Measurements from ENCODE around the gene MEF2B.
A peak's percentile ranks its signal among the peaks of the same experiment; 100 is the strongest.
"Not testable (repeated sequence)": the region's sequence is repeated elsewhere in the genome, so short reads cannot be mapped to it uniquely, and the experiment has no call there.

Gene MEF2B

DNA sequence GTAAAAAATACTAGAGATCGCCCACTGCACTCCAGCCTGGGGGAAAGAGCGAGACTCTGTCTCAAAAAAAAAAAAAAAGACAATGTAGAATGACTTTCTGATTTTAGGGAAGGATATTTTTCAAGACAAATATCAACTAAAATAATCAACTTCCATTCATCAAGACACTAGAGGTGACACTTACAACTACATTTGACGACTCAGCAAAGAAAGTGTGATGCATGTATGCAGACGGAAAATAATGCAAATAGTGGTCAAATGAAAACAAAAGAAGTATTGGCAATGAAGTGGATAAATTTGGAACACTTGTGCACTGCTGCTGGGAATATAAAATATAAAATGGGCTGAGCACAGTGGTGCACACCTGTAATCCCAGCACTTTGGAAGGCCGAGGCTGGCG lies 44.0 kb downstream of the MEF2B start:
- DNase-seq (ENCODE audit: low spot score) = no peak

DNA sequence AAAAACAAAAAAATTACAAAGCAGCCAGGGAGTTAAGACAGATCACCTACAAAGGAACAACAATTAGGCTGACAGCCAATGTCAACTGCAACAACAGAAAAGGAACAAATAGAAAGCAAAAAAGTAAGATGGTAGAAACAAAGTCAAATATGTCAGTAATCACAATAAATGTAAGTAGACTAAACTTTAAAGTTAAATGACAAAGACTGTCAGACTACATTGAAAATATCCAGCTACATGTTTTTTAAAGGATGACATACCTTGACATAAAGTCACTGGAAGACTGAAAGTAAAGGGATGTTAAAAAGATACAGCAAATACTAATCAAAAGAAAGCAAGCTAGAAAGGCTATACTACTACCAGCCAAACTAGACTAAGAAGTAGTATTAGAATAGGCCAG lies 46.7 kb downstream of the MEF2B start:
- no peak for DNase-seq (ENCODE audit: low spot score)

DNA sequence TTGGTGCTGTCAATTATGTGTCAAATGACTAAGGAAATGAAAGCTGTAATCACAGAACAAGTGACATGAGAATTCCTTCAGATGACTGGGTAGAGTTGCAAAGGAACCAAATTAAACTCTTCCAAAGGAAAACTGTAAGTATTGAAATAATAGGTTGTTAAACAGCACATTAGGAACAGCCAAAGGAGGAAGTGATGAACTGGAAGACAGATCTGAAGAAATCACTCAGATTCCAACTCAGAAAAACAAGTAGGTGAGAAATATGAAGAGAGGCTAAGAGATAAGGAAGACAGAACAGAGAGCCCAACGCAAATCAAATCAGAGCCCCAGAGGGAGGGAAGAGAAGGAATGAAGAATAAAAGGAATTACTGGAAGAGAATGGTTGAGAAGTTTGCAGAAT lies 47.2 kb downstream of the MEF2B start:
- DNase-seq (ENCODE audit: low spot score) = no peak

DNA sequence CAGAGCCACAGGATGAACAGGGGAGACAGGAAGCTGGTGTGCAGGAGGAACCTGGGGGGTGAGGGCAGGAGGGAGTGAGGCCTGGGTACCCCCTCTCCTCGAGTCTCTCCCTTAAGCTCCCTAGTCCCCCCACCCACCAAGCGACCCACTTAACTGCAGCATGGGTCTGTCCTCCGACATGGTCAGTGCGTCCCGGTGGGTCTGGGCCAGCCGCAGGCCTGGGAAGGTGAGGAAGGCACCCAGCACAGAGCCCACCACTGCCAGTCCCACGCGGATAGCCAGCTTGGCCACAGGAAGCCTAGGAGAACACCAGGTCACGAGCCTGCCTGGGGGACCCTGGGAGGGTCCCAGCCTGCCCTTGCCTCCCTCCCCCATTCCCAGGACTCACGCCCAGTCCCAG lies 48.7 kb downstream of the MEF2B start:
- DNase-seq (ENCODE audit: low spot score) = no peak

DNA sequence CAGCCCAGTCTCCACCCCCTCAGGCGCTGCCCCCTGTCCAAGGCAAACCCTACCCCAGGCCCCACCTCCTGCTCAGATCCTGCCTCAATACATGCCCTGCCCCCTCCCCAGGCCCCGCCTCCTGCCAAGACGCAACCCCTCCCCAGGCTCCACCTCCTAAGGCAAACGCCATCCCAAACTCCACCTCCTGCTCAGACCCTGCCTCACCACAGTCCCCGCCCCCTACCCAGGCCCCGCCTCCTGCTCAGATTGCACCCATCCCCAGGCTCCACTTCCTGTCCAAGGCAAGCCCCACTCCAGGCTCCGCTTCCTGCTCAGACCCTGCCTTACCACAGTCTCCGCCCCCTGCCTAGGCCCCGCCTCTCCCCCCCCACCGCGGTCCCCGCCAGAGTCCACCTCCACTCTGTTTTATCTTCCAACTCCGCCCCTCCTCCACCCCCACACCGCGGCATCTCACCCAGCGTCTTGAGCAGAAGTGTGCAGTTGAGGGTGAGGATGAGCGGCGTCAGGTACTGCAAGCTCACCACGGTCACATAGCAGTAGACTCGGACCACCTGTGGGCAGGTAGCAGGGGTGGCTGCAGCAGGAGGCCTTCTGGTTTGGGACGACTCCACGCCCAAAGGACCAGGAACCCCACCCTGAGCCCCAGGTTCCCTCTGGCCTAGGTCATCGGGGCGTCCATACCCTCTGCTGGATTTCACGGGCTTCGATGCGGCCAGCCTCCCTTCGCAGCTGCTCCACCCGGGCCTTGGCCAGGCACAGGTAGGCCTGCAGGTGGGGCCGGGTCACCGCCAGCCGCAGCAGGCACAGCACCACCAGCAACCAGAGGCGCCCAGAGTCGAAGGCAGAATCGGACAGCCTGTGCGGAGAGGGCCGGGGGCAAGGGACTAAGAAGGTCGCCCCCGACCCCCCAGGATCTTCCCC lies 49.5 kb downstream of the MEF2B start:
- no peak for DNase-seq (ENCODE audit: low spot score)

DNA sequence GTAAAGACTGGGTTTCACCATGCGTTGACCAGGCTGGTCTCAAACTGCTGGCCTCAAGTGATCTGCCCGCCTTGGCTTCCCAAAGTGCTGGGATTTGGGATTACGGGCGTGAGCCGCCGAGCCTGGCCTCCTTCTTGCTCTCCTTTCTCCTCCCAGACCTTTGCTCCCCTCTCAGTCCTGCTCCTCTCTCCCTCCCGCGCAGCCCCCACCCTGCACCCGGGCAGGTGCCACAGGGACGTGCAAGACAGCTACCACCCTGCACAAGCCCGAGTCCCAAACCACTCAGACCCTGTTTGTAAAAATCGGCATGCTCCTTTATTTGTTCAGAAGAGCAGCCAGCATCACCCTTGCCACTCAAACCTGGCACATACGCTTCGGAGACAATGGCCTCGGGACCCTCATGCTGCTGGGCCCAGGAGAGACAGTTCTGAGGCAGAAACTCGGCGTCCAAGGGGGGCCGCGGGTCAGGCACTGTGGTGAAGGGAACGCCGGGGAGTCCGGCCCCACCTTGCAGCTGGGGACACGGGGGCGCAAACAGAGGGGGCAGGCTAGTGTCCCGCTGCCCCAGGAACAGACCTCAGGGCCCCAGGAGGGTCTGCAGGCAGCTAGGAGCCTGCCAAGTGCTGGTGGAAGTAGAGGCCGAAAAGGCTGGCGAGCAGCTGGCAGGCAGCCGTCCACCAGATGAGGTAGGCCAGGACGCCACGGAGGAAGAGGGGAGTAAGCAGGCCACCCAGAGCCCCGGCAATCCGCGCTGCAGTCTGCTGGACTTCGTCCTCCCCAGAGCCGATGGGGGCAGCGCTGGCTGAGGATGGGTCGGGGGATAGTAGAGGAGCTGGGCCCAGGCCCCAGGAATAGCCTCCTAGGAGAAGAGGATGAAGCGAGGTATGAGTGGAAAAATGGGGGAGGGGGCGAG lies 50.5 kb downstream of the MEF2B start:
- no peak for DNase-seq (ENCODE audit: low spot score)

DNA sequence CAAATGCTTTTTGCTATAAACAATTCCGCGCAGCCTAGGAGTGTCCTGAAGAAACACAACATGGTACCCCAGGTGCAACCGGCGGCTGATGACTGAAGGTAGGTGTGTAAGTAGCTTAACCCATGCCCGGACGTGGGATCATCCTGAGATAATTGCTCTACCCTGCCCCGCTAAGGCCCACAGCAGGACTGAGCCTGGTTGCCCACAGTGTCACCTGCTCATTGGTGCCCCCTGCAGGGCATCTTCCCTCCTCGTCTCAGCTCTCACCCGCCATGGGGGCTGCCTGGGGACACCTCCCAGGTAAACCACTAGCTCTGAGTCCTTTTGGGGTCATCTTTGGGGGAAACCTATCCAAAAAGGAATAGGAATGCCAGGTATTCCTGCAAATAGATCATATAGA lies 54.1 kb downstream of the MEF2B start:
- DNase-seq (ENCODE audit: low spot score) = peak; percentile 37

DNA sequence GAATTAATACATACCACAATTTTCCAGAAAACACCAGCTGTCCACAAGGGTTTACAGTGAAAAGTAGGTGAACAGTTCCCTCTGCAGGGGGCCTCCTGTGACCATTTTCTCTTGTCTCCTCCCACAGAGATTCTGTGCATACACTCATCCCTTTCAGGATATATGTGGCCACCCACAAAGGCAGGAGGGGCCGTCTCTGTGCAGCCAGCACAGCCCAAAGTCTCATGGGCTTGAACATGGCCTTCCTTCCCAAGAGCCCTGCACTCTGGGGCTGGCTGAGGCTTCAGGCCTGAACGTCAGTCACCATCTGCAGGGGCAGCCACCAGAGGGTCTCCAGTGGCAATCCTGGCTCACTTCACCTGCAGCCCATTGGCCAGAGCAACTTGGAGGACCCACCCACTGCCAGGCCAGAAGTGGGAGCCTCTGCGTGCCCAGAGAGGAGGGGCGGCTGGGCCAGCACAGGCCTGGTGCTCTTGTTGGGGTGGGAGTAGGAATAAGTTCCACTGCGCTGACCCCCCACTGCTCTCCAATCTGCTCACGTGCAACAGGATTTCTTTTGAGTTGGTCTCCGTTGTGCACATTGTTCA lies 56.9 kb downstream of the MEF2B start:
- DNase-seq (ENCODE audit: low spot score) = no peak

DNA sequence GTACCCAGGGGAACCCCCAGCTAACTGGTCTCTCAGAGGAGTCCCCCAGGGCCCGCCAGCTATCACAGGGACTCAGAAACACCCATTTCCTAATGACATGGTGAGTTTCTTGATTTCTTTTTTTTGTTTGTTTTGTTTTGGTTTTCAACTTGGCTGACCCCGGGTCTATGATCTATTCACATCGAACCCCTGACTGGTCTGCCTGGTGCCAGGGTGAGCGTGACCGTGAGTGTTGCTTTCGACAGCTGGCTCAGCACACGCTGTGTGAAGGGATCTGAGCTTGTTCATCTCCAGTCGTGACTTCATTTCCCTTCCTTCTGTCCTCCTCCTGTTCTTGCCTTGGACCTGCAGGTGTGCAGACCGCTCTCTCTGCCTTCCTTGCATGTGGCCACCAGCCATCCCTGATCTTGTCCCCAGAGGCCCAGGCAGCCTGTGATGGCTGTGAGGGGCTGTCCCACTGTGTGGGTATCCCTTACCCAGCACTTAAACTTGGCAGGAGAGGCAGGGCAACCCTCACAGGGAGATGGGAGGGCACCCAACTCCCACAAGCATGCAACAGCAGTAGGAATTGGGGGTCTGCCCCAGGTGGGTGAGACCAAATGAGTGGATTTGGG lies 58.0 kb downstream of the MEF2B start:
- no peak for DNase-seq (ENCODE audit: low spot score)

DNA sequence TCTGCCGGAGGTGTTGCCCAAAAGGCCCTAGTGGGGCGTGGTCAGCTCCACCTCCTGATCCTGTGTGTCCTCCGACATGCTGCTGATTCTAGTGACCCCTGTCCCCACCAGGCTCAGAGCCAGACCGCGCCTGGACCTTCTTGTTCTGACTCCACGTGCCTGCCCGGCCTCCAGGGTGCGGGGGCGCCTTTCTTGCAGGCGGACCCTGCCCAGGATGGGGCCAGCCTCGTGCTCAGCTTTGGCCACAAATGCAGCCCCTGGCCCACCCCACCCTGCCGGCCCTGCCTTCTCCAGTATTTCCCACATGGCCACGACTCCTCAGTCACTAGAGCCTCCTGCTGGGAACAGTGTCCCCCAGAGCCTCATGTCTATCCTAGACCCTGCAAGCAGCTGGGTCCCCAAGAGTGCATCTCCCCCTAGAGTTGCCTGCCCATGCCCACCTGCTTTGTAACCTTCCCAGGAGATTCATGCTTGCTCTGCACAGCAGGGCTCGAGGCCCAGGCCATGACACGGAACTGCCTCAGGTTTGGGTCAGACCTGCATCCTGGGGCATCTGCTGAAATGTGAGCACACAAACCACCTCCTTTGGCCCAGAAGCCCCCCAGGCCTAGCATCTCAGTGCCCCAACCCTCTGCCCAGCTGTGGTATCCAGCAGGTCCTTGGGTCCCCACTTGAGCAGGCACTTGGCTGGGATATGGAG lies 58.8 kb downstream of the MEF2B start:
- DNase-seq (ENCODE audit: low spot score) = no peak

DNA sequence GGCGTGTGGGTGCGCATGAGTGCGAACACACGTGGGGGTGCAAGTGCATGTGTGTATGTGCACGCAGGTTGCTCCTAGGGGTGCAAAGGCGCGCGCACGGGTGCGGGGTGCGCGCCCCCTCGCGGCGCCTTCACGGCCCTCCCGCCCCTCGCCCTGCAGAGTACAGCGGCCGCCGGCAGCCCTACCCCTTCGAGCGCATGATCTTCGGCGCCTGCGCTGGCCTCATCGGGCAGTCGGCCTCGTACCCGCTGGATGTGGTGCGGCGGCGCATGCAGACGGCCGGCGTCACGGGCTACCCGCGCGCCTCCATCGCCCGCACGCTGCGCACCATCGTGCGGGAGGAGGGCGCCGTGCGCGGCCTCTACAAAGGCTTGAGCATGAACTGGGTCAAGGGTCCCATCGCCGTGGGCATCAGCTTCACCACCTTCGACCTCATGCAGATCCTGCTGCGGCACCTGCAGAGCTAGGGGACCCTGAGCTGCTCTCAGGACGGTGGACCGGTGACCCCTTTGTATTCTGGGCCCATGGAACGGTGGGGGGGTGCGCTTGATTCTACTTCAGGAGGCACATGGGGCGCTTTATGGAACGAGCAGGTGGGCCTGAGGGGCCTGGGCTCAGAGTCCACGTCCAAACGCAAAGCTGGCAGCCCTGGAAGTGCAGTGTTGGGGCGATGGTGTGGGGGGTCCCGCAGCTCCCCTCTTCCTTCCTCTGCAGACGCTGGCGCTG lies 59.5 kb downstream of the MEF2B start:
- DNase-seq (ENCODE audit: low spot score) = no peak

DNA sequence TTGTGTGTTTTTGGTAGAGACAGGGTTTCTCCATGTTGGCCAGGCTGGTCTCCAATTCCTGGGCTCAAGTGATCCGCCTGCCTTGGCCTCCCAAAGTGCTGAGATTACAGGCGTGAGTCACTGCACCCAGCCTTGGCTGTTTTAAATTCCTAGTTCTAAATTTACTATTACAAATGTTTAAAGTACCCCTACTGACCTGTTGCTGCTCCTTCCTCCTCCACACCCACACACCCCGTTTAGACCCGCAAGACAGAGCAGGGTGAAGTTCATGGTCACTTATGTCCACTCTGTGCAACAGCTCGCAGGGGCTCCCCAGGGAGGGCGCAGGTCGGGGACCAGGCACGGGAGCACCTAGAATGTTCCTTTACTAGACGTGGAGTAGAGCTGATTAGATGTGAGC lies 60.5 kb downstream of the MEF2B start:
- no peak for DNase-seq (ENCODE audit: low spot score)

DNA sequence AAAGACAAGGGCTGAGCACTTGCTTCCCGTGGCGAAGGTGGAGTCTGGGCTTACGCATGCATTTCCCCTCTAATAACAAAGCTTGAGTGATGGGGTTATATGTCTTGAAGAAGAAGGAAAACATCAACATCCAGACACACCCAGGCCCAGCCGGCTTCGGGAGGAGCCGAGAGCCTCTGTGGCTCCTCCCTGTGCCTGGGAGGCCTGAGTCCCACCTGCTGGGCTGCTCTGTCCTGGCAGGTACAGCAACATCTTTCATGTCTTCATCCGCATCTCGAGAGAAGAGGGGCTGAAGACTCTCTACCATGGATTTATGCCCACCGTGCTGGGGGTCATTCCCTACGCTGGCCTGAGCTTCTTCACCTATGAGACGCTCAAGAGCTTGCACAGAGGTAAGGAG lies 62.4 kb downstream of the MEF2B start:
- no peak for DNase-seq (ENCODE audit: low spot score)

DNA sequence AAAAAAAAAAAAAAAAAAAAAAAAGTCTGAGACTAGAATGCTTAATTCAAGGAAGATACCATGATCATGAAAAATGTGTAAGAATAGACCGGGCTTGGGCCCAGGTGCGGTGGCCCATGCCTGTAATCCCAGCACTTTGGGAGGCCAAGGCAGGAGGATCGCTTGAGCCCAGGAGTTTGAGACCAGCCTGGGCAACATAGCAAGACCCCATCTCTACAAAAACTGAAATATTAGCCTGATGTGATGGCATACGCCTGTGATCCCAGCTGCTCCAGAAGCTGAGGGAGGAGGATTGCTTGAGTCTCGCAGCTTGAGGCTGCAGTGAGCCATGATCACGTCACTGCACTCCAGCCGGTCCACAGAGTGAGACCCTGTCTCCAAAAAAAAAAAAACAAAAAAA lies 63.1 kb downstream of the MEF2B start:
- DNase-seq (ENCODE audit: low spot score) = not testable (repeated sequence)

DNA sequence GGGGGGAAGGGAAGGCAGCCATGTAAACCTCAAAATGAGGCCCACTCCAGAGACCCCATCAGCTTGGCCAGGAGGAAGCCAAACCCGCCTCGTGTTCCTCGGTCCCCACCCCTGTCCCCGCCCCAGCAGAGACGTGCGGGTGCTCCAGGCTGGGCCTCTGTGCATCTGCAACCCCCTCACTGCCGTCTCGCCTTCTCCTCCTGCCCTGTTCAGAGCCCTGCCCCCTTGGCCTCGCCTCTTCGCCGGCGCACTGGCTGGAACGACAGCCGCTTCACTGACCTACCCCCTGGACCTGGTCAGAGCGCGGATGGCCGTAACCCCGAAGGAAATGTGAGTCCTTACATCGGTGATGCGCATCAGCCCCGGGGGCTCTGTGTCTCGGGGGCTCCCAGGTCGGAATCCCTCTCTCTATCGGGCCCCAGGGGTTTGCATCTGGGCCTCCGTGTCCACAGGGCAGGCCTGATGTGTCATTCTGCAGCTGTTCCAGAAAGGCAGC lies 64.0 kb downstream of the MEF2B start:
- DNase-seq (ENCODE audit: low spot score) = no peak

DNA sequence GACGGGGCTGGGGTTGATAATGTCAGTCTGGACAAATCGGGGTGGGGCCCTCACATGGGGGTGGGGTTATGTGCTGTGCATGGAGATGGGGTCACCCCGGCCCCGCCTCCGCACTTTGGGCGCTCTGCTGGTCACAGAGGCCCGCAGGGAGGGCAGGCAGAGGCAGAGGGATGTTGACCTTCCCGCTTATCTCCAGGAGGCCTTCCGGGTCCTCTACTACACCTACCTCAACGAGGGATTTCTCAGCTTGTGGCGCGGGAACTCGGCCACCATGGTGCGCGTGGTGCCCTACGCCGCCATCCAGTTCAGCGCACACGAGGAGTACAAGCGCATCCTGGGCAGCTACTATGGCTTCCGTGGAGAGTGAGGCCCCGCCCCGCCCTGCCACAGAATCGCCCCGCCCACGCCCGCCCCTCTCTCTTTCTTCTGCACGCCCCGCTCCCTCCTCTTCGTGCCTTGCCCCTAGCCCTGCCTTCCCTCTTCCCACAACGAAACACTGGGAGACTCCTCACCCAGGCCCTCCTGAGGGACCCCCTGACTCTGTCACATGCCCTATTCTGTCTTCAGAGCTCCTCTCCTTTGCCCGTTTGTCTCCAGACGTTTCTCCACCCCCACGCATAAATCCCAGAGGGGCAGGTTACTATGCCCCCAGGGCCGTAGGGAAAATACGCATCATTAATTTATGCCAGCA lies 64.6 kb downstream of the MEF2B start:
- no peak for DNase-seq (ENCODE audit: low spot score)

DNA sequence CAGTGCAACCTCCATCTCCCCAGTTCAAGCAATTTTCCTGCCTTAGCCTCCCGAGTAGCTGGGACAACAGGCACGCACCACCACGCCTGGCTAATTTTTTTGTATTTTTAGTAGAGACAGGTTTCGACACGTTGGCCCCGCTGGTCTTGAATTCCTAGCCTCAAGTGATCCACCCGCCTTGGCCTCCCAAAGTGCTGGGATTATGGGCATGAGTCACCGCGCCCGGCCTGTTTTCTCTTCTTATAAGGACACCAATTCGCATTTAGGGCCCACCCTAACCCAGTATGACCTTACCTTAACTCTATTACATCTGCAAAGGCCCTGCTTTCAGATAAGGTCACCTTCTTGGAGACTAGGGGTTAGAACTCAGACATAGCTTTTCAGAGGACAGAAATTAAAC lies 66.9 kb downstream of the MEF2B start:
- no peak for DNase-seq (ENCODE audit: low spot score)

DNA sequence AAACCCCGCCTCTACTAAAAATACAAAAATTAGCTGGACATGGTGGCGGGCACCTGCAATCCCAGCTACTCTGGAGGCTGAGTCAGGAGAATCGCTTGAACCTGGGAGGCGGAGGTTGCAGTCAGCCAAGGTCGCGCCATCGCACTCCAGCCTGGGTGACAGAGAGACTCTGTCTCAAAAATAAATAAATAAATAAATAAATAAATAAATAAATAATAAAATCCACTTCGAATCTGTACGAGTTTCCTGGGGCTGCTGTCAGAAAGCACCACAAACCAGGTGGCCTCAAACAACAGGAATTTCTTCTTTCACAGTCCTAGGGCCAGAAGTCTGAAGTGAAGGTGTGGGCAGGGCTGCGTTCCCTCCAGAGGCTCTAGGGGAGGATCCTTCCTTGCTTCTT lies 67.5 kb downstream of the MEF2B start:
- DNase-seq (ENCODE audit: low spot score) = not testable (repeated sequence)

DNA sequence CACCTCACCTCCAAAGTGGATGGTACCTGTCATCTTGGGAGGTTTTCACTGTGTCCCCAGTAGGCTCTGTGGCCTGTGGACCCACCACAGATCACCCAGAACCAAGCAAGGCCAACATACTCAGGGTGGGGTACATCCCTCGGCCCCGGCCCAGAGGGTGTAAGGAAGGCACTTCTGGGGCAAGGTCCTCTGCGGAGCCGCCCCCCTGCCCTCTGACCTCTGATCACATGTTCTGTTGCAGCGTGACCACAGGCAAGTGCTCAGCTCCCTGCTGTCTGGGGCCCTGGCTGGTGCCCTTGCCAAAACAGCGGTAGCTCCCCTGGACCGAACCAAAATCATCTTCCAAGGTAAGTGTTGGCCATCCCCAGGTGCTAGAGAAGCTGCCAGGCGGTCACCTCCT lies 68.5 kb downstream of the MEF2B start:
- DNase-seq (ENCODE audit: low spot score) = no peak

All from CD4-positive, alpha-beta T cell treated with Interleukin-15 for 4 hours (primary cell).